ENCODE measurements around the gene NCAPD3. TPM values are rescaled to one million over a fixed set of nuclear protein-coding genes. Genes with fewer than 3 reads are reported as not detected.
"Not testable (repeated sequence)": the region's sequence is repeated elsewhere in the genome, so short reads cannot be mapped to it uniquely, and the experiment has no call there.

NCAPD3 gene
- total RNA-seq, 1 experiment from 2014 or later = 13.4 TPM

DNA sequence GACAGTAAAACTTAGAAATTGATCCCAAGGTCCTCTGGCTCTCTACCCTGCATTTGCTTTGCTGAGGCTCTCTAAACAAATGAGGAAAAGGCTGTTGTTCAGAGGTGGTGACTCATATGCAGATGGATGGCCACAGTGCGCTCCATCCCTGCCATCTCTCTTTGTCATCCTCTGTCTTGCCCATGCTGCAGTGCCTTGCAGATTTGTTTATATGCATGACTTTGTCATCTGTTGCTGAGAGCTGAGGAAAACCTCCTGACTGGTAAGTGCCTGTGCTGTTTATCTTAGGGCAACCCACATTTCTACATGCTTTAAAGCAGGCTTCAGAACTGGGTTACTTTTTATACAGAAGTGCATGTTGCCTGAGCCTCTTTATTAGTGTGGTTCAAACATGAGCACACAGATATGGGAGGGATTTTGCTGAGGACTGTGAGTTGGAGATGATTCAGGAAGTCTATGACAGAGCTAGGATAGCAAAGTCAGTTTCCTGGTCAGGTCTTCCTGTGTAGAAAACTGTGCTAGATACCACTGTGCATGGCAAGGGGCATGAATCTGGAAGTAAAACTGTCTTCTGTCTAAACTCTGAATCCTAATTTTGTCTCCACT, 97.4 kb downstream of the NCAPD3 start:
- no peak for DNase-seq (ENCODE audit: low read depth, low spot score)
- in situ Hi-C loops (cut with HindIII; ENCODE audit: low pct_unique_long_range_greater_than_20kb, low sequenced_read_pairs) = no loop called here

DNA sequence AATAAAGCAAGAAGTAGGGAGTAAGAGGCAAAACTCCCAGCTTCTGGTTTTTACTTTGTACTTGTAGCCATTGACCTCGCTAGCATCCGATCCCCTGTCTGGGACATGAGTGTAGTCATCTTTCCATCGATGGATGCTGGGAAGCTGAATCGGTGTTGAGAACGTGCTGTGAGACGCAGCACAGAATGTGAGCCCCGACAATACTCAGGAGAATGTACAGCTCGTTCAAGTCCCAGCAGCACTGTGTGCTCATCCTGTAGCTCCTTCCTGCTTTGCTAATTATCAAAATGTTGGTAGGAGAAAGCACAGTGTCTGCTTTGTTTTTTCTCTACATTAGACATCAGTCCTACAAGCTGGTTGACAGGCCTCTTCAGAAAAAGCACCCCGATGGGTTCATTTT, 98.3 kb downstream of the NCAPD3 start:
- no peak for DNase-seq (ENCODE audit: low read depth, low spot score)
- in situ Hi-C loops (cut with HindIII; ENCODE audit: low pct_unique_long_range_greater_than_20kb, low sequenced_read_pairs) = no loop called here

DNA sequence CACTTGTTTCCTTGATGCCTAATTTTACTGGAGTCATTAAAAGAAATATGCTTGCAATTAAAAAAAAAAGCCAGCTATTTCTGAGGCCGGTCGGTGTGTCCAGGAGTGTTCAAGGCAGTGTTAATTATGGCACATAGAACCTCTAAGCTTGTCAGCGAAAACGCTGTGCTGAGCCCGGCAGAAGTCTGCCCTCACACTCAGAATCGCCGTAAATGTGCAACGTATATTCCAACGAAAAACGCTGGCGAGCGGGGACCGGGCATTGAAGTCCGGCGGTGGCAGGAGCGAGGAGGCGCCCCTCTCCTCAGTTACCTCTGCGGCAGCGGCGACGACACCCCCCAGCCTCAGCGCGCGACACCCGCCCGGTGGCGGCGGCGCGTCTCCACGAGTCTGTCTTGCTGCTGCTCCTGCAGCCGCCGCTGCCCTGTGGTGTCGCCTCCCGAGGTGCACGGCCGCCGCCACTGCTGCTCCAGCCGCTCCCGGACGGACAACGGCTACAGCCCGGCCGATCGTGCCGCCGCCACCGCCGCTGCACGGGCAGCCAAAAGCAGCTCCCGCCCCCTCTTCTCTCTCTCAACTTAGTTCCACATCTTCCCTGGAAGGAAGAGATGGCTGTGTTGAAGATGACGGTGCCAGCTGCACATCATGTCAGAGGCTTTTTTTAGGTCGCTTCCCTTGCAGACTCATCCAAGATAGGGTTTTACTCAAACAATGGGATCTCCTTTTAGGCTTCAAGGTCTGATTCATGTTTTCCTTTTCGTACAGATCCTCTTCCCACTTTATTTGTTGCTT, 98.9 kb downstream of the NCAPD3 start:
- DNase-seq (ENCODE audit: low read depth, low spot score) = no peak
- in situ Hi-C loops (cut with HindIII; ENCODE audit: low pct_unique_long_range_greater_than_20kb, low sequenced_read_pairs) = no loop called here

DNA sequence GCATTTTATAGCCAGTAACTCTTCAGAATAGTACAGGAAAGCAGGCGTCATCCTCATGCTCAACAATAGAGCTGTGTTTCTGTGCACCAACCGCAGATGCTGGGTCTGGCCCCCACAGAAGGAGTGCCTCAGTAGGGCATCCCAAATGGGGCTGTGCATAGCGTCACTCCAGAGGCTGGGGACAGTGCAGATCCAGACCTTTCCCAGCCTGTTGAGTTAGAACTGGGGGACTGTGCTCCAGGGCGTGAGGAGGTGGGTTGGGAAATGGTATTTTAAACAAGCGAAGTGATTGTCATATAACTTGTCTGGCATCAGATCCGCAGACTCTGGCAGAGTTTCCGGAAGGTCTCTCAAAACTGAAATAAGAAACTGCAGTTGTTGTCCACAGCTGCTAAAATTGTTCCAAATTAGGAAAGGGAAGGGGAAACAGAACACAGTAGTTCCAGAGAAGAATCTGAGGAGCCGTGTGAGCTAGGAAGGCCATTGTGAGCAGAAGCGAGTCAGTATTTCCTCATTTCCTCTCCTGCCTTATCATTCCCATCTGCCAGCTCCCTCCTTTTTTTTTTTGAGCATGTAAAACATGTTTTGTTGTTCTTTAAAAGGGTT, 102.7 kb downstream of the NCAPD3 start:
- DNase-seq (ENCODE audit: low read depth, low spot score) = peak; percentile 86
- in situ Hi-C loops (cut with HindIII; ENCODE audit: low pct_unique_long_range_greater_than_20kb, low sequenced_read_pairs) = no loop called here

DNA sequence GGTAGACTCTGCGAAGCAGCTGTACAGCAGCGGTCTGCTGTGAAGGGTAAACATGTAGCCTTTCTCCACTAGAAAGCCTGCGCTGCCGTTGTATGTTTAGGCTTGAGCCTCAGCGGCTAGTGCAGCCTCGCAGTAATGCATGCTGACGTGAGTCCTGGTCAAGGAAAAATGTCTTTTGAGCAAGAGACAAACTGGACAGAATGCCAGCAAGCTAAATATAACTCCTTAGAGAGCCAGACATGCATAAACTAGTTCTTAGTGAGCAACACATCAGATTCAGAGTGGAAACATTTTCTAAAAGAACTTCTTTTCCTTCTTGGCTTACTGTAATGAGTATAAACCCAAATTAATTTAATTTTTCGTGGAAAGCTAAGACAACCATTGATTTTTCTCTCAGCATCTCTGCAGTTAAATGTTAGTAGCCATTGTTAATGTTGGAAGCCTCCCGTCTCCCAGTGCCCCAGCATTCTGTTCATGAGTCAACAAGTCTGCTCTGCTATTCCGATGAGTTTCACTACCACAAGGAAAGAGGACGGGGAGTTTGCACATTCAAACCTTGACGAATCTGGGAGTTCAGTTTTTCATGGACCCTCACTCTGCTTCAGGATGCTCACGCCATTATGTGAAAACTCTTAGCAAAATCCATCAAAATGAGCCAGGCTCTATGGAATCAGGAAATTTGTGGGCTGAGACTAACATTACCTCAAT, 103.5 kb downstream of the NCAPD3 start:
- in situ Hi-C loops (cut with HindIII; ENCODE audit: low pct_unique_long_range_greater_than_20kb, low sequenced_read_pairs) = no loop called here
- DNase-seq (ENCODE audit: low read depth, low spot score) = peak; percentile 52

DNA sequence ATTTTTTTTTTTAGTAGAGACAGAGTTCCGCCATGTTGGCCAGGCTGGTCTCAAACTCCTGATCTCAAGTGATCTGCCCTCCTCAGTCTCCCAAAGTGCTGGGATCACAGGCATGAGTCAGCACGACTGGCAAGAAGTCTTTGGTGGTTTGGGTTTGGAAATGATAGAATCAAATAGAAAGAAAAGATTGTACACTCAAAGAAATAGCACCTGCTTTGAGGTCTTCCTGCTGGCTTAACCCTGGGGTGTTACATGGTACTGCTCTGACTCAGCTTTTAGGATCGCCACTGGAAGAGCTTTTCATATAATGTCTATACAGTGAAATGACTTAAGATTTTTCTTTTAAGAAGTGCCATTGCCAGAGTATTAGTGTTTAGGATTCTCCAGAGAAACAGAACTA, 104.7 kb downstream of the NCAPD3 start:
- peak; percentile 11 for DNase-seq (ENCODE audit: low read depth, low spot score)

DNA sequence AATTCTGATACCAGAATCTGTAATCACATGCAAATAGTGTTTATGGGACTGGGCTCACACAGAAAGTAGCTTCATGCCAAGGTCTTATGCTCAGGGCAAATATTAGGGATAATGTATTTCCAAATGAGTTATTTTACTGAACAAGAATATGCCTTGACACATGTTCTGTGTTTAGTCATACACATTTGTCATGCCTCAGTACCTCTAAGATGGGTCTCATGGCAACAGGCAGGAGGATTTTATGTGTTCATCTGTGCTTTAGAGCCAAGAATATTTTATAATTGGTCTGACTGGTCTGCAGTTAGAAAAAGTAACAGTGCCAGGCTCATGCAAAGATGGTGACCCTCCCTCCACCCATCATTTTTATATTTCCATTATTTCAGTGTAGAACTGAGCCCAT, 105.8 kb downstream of the NCAPD3 start:
- no peak for DNase-seq (ENCODE audit: low read depth, low spot score)

More for the DNA sequence above, 104.7 kb downstream of the NCAPD3 start:
- in situ Hi-C loops (cut with HindIII; ENCODE audit: low pct_unique_long_range_greater_than_20kb, low sequenced_read_pairs) = no loop called here

DNA sequence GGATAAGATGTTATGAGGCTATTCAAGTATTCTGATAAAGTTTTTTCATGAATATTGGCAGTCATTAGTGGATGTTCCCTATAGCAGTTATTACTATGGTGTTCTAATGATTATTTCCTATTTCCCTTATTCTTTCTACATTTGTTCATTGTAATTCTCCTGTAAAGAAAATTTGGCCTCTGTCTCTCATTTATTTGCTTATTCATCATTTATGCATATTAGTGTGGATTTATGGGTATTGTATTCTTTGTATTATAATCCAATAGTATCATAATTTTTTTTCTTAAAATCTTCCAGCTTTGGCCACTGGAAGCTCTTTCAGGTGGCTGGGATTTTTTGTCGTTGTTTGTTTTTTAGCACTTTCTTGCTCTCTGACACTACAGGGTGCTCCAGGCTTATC, 107.6 kb downstream of the NCAPD3 start:
- in situ Hi-C loops (cut with HindIII; ENCODE audit: low pct_unique_long_range_greater_than_20kb, low sequenced_read_pairs) = no loop called here
- DNase-seq (ENCODE audit: low read depth, low spot score) = no peak

More for the DNA sequence above, 105.8 kb downstream of the NCAPD3 start:
- in situ Hi-C loops (cut with HindIII; ENCODE audit: low pct_unique_long_range_greater_than_20kb, low sequenced_read_pairs) = no loop called here

DNA sequence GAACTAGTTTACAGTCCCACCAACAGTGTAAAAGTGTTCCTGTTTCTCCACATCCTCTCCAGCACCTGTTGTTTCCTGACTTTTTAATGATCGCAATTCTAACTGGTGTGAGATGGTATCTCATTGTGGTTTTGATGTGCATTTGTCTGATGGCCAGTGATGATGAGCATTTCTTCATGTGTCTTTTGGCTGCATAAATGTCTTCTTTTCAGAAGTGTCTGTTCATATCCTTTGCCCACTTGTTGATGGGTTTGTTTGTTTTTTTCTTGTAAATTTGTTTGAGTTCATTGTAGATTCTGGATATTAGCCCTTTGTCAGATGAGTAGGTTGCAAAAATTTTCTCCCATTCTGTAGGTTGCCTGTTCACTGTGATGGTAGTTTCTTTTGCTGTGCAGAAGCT, 110.0 kb downstream of the NCAPD3 start:
- in situ Hi-C loops (cut with HindIII; ENCODE audit: low pct_unique_long_range_greater_than_20kb, low sequenced_read_pairs); DNase-seq (ENCODE audit: low read depth, low spot score): not testable (repeated sequence)

DNA sequence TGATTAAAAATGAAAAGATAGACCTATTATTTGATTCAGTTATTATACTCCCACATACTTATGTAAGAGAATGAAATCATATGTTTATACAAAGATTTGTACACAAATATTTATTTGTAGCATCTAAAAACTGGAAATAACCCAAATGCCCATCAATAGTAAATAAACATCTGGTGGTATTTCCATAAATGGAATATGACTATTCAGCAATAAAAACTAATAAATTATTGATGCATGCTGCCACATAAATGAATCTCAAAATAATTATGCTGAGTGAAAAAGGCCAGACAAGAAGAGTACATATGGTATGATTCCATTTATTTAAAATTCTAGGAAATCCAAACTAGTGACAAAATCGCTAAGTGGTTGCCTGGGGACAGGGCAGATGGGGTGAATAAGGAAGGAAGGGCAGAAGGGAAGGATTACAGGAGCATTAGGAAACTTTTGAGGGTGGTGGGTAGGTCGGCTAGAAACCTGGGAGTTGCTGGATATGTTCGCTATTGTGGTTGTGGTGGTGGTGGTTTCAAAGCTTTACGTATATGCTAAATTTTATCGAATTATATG, 113.4 kb downstream of the NCAPD3 start:
- DNase-seq (ENCODE audit: low read depth, low spot score) = no peak
- in situ Hi-C loops (cut with HindIII; ENCODE audit: low pct_unique_long_range_greater_than_20kb, low sequenced_read_pairs) = no loop called here

Other genes starting within 250 kb of the NCAPD3 start
- 70.7 and 72.2 TPM in 2 replicates for gene JAM3, start 154.9 kb downstream of the NCAPD3 start, total RNA-seq (2014; rRNA removed; shearing (Covaris generic))
- 22.3 and 23.0 TPM in 2 replicates for gene VPS26B, start 704 bp upstream of the NCAPD3 start, total RNA-seq (2014; rRNA removed; shearing (Covaris generic))
- gene THYN1, start 29.4 kb upstream of the NCAPD3 start, total RNA-seq (2014; rRNA removed; shearing (Covaris generic)) = 19.7 and 25.3 TPM in 2 replicates
- gene ACAD8, start 29.6 kb upstream of the NCAPD3 start, total RNA-seq (2014; rRNA removed; shearing (Covaris generic)) = 12.7 and 14.5 TPM in 2 replicates
- gene GLB1L3, start 52.4 kb upstream of the NCAPD3 start, total RNA-seq (2014; rRNA removed; shearing (Covaris generic)) = 0.40 and 0.69 TPM in 2 replicates
- 0.48 and 1.1 TPM in 2 replicates for gene GLB1L2, start 108.0 kb upstream of the NCAPD3 start, total RNA-seq (2014; rRNA removed; shearing (Covaris generic))
- gene B3GAT1, start 188.3 kb upstream of the NCAPD3 start, total RNA-seq (2014; rRNA removed; shearing (Covaris generic)) = 3.7 and 4.8 TPM in 2 replicates

Measured in SK-MEL-5 (cell line).